ENCODE measurements around the gene NSF.

The NSF gene

DNA sequence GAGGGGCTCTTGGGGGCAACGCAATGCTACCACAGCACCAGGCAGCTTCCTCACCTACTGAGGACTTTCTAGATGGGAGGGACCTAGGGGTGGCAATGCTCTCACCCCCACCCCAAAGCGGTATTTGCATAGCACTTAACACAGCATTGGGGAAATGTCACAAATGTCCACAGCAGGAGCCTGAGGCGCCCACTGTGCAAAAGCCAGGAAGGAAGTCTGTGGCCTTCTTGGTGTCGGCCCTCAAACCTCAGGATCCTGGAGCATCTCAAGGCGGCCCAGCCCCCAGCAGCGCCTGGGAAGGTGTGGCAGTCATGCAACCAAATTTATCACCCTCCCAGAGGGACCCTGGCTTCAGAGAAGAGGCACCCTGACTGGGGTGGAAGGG, 182.7 kb downstream of the NSF start:
- H3K27me3 Mint-ChIP-seq (ENCODE audit: low read depth) = peaks cover 15% of the 10 kb centered on the region
- peaks cover 4% of the 10 kb centered on the region for H3K4me1 Mint-ChIP-seq
- H3K4me3 Mint-ChIP-seq = peak overlapping the region; percentile 73 to 83 (median 82)
- H3K36me3 Mint-ChIP-seq (ENCODE audit: low read depth) = no peaks in the 10 kb centered on the region
- H3K27ac Mint-ChIP-seq = no peak overlapping the region
- TF ChIP-seq, protein P1, sequence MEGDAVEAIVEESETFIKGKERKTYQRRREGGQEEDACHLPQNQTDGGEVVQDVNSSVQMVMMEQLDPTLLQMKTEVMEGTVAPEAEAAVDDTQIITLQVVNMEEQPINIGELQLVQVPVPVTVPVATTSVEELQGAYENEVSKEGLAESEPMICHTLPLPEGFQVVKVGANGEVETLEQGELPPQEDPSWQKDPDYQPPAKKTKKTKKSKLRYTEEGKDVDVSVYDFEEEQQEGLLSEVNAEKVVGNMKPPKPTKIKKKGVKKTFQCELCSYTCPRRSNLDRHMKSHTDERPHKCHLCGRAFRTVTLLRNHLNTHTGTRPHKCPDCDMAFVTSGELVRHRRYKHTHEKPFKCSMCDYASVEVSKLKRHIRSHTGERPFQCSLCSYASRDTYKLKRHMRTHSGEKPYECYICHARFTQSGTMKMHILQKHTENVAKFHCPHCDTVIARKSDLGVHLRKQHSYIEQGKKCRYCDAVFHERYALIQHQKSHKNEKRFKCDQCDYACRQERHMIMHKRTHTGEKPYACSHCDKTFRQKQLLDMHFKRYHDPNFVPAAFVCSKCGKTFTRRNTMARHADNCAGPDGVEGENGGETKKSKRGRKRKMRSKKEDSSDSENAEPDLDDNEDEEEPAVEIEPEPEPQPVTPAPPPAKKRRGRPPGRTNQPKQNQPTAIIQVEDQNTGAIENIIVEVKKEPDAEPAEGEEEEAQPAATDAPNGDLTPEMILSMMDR (IDR thresholded peaks at IDR 0.05; ENCODE audit: unreplicated experiment in 3 of 3) = no peak
- no peaks in the 10 kb centered on the region for H3K9me3 Mint-ChIP-seq

DNA sequence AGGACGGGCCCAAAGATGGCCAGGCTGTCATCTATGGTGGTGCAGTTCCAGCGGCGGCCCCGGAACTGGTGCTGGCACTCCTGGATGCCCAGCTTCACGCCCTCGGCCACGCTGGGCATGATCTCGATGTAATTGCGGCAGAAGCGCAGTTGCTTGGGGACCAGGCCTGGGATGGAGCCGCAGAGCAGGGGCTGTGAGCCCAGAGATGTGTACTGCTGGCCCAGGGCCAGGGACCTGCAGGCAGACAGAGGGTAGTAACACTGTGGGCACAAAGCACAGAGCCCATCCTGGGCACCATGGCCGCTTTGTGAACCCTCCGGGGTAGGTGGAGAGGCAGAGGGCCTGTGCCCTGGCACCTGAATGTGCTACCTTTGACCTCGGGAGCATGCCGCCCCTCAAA, 183.2 kb downstream of the NSF start:
- Mint-ChIP-seq H3K27me3 (ENCODE audit: low read depth) (peaks cover 18% of the 10 kb centered on the region), H3K27ac (no peak overlapping the region), H3K36me3 (ENCODE audit: low read depth) (no peaks in the 10 kb centered on the region), H3K9me3 (no peaks in the 10 kb centered on the region), H3K4me1 (peaks cover 8% of the 10 kb centered on the region), H3K4me3 (no peak overlapping the region)
- TF ChIP-seq, protein P1 (IDR thresholded peaks at IDR 0.05; ENCODE audit: unreplicated experiment in 3 of 3) = no peak

DNA sequence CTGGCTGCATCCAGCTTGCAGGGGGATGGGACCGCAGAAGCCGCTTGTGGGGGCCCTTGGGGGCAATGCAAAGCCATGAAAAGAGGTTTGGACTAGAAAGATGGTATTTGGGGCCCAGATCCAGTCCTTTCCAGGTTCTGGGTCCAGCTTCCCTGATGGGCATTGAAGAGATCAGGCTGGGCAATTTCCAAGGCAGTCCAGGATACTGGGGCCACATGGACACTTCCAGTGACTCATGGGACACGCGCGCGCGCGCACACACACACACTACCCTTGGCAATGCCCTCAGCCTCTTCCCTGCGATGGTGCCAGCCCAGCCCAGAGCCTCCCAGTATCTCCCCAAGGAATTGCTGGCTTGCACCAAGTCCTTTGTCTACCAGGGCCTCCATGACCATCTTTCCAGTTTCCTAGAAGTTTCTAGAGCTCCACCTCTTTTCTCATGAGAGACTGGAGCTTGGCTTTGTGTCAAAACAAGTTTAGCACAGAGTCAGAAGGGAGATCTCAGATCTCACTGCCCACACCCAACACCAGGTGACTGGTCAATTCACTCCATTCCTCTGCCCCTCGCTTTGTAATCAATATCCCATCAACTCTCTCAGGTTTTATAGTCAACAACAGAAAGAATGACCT, 183.8 kb downstream of the NSF start:
- no peaks in the 10 kb centered on the region for H3K9me3 Mint-ChIP-seq
- peaks cover 13% of the 10 kb centered on the region for H3K4me1 Mint-ChIP-seq
- H3K36me3 Mint-ChIP-seq (ENCODE audit: low read depth) = no peaks in the 10 kb centered on the region
- H3K27me3 Mint-ChIP-seq (ENCODE audit: low read depth) = peaks cover 23% of the 10 kb centered on the region
- H3K4me3 Mint-ChIP-seq = peak overlapping the region; percentile 35 to 71 (median 61)
- TF ChIP-seq, protein P1 (IDR thresholded peaks at IDR 0.05; ENCODE audit: unreplicated experiment in 3 of 3) = no peak
- H3K27ac Mint-ChIP-seq = peak overlapping the region in 1 of 3 experiments; percentile 59

DNA sequence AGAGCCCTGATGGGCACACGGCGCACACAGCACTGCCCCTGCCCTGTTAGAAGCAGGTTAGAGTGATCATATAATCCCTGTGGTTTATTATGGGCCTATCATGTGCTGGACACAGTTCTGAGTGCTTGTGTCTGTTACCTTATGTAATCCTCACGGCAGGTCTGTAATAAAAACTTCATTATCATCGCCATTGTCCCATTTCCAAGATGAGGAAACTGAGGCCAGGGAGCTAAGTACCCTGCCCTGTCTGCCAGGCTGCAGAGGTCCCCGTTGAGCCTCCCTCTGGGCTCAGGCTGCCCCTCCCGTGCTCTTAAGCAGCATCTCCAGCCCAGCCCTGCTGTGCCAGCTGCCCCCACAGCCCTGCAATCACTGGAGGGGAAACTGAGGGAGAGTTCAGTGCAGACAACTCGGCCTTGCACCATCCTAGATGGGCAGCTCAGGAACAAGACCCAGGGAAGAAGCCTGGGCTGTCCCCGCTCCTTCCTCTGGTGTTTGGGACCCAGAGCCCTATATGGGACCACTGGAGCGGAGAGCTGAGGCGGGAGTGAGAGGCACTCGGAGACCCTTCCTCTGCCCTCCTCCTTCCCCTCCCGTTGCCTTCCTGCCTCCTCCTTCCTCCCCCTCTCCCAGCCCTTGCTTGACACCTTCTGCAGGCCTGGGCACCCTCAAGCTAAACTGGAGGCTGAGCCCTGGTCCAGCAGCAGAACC, 186.0 kb downstream of the NSF start:
- H3K27ac Mint-ChIP-seq = no peak overlapping the region
- H3K4me3 Mint-ChIP-seq = no peak overlapping the region
- peaks cover 26% of the 10 kb centered on the region for H3K27me3 Mint-ChIP-seq (ENCODE audit: low read depth)
- no peaks in the 10 kb centered on the region for H3K9me3 Mint-ChIP-seq
- TF ChIP-seq, protein P1 (IDR thresholded peaks at IDR 0.05; ENCODE audit: unreplicated experiment in 3 of 3) = no peak
- H3K4me1 Mint-ChIP-seq = peaks cover 13% of the 10 kb centered on the region
- H3K36me3 Mint-ChIP-seq (ENCODE audit: low read depth) = no peaks in the 10 kb centered on the region

DNA sequence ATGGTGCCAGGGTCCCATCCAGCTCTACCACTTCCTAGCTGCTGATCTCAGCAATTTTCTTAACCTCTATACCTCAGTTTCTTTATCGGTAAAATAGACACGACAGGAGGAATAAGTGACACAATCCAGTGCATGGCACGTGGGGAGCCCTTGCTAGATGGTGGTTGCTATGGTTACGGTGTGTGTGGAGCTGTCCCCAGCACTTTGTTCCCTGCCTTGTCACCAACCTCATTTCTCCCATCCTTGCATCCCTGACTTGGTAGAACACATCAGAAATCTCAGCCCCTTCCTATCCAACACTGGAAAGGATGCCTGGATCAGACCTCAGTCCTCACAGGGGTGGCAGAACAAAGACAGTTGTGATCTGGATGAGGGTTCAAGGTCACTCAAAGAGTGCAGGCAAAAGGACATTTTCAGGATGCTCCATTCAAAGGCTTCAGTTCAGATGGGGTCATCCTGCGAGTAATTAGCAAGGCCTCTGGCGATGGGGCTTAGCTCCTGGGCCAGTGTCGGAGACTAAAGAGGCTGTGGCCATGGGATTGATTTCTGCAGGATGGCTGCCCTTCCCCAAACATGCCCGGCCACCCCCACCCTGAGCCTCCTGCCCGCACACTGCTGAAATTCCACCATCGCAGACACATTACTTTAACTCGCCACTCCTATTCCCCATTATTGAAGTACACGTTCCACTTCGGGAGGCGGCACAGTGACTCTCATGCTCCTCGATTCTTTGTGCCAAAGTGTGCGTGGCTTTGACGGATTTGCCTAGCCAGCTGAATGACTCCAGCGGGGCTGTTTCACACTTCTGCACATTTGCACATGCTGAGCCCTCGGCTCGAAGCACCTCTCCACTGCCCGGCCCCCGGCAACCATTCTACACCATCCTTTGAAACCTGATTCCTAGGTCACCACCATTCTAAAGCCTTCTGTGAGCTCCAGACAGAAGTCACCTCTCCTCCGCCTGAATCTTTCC, 187.8 kb downstream of the NSF start:
- H3K4me1 Mint-ChIP-seq = peaks cover 13% of the 10 kb centered on the region
- TF ChIP-seq, protein P1 (IDR thresholded peaks at IDR 0.05; ENCODE audit: unreplicated experiment in 3 of 3) = no peak
- no peak overlapping the region for H3K27ac Mint-ChIP-seq
- no peaks in the 10 kb centered on the region for H3K36me3 Mint-ChIP-seq (ENCODE audit: low read depth)
- peaks cover 21% of the 10 kb centered on the region for H3K27me3 Mint-ChIP-seq (ENCODE audit: low read depth)
- H3K4me3 Mint-ChIP-seq = no peak overlapping the region
- H3K9me3 Mint-ChIP-seq = no peaks in the 10 kb centered on the region
